HCT116 (cell line): ENCODE results near the gene ABCG5.

Source experiments
- CBX3 ChIP-seq: IDR thresholded peaks from 2 replicates; pipeline ENCODE4 v1.6.1; 2012; ENCODE audit warnings: low read depth
- CEBPB ChIP-seq: IDR thresholded peaks from 2 replicates; pipeline ENCODE4 v1.6.1; 2012; ENCODE audit warnings: low read depth
- CTCF ChIP-seq, 3 experiments: fragments of 200-600 bp in 1 of 3; sonication (generic) in 1 of 3; IDR thresholded peaks in 2 of 3; conservative IDR thresholded peaks in 1 of 3; 2 replicates each; pipeline ENCODE4 v1.5.1; 2012 to 2017; ENCODE audit warnings: low read depth in 2 of 3, low read length in 2 of 3, antibody characterized with exemption in 1 of 3, borderline replicate concordance in 1 of 3, control low read depth in 1 of 3, mild to moderate bottlenecking in 1 of 3, mixed read lengths in 1 of 3, mixed run types in 1 of 3, moderate library complexity in 1 of 3; ENCODE audit not compliant: insufficient read depth in 1 of 3
- EZH2 ChIP-seq: fragments of 200-600 bp; sonication (generic); IDR thresholded peaks from 2 replicates; pipeline ENCODE4 v1.6.1; 2017; ENCODE audit warnings: antibody characterized with exemption, mixed run types
- MAX ChIP-seq: IDR thresholded peaks from 2 replicates; pipeline ENCODE4 v1.6.1; 2012
- POLR2A ChIP-seq: IDR thresholded peaks from 2 replicates; pipeline ENCODE4 v1.7.0; 2011; ENCODE audit warnings: borderline replicate concordance; ENCODE audit not compliant: insufficient read depth, insufficient read length; ENCODE audit errors: extremely low read depth
- REST ChIP-seq: IDR thresholded peaks from 2 replicates; pipeline ENCODE4 v1.6.1; 2012; ENCODE audit warnings: low read depth
- SP1 ChIP-seq: IDR thresholded peaks from 2 replicates; pipeline ENCODE4 v1.6.1; 2012; ENCODE audit warnings: low read depth
- SRF ChIP-seq: IDR thresholded peaks from 2 replicates; pipeline ENCODE4 v1.6.1; 2012; ENCODE audit warnings: low read depth

- TF ChIP-seq CEBPB (no peak), CTCF (IDR thresholded peaks at IDR 0.05 in 2 of 3, conservative IDR thresholded peaks at IDR 0.05 in 1 of 3; ENCODE audit: borderline replicate concordance in 1 of 3, insufficient read depth in 1 of 3, low read depth in 2 of 3, low read length in 2 of 3) (no peak), CBX3 (no peak), EZH2 (no peak), POLR2A (no peak), MAX (no peak), REST (no peak), SRF (no peak), SP1 (no peak)
Measured at GRCh38 chr2:43788646-43789045, 50.0 kb downstream of the ABCG5 start.
